ENCODE data around the gene SEC14L6. TPM values are rescaled to one million over a fixed set of nuclear protein-coding genes. Genes with fewer than 3 reads are reported as not detected.

The SEC14L6 gene
- total RNA-seq, 1 donor from 2014 or later, result not detected

DNA sequence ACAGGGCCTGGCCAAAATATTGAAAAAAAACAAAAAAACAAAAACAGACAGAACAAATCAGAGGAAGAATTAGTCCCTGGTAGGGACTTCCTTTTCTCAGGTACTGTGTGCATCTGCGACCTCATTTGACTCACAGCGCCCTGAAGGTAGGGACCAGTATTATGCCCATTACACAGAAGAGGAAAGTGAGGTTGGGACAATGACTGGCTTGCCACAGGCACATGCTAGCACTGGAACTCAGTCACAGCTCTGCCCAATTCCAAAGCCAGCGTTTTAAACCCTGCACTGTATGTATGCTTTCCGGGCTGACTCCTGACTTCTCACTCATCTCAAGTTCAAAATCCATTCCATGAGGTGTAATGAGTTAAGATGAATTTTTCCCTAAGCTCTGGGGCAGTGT is 44.4 kb downstream of the SEC14L6 start:
- no peak overlapping the region for H3K27ac ChIP-seq (ENCODE audit: low read depth, low read length)
- no peaks in the 10 kb centered on the region for H3K36me3 ChIP-seq (ENCODE audit: control insufficient read depth in 3 of 3, insufficient read depth in 3 of 3, low read length in 3 of 3)
- H3K4me3 ChIP-seq (ENCODE audit: low read length in 3 of 3), result no peak overlapping the region
- H3K9me3 ChIP-seq (ENCODE audit: control insufficient read depth in 3 of 3, low read length in 3 of 3), result no peaks in the 10 kb centered on the region
- peaks cover 24 to 41% (median 31%) of the 10 kb centered on the region in 3 donors for H3K27me3 ChIP-seq (ENCODE audit: control insufficient read depth in 3 of 3, insufficient read depth in 3 of 3, low read length in 3 of 3)
- no peaks in the 10 kb centered on the region for H3K4me1 ChIP-seq (ENCODE audit: control insufficient read depth in 3 of 3, insufficient read depth in 3 of 3, low read length in 3 of 3)
- H3K9ac ChIP-seq (ENCODE audit: low read depth in 1 of 3, low read length in 3 of 3), result no peak overlapping the region

DNA sequence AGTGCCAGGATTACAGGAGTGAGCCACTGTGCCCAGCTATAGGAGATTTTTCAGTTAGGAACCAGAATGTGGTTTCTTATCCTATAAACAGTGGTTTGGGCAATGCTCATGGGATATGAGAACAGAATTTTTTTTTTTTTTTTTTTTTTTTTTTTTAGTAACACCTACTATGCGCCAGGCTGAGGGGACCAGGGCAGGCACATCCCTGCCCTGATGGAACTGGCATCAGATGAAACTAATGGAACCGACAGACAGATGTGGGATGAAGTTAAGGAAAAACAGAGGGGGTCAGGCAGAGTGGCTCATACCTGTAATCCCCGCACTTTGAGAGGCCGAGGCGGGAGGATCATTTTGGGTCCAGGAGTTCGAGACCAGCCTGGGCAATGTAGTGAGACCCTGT is 45.9 kb downstream of the SEC14L6 start:
- Histone ChIP-seq H3K4me1 (ENCODE audit: control insufficient read depth in 3 of 3, insufficient read depth in 3 of 3, low read length in 3 of 3) (no peaks in the 10 kb centered on the region), H3K27me3 (ENCODE audit: control insufficient read depth in 3 of 3, insufficient read depth in 3 of 3, low read length in 3 of 3) (peaks cover 13 to 30% (median 20%) of the 10 kb centered on the region in 3 donors), H3K9ac (ENCODE audit: low read depth in 1 of 3, low read length in 3 of 3) (no peak overlapping the region), H3K36me3 (ENCODE audit: control insufficient read depth in 3 of 3, insufficient read depth in 3 of 3, low read length in 3 of 3) (no peaks in the 10 kb centered on the region), H3K9me3 (ENCODE audit: control insufficient read depth in 3 of 3, low read length in 3 of 3) (no peaks in the 10 kb centered on the region), H3K4me3 (ENCODE audit: low read length in 3 of 3) (no peak overlapping the region), H3K27ac (ENCODE audit: low read depth, low read length) (no peak overlapping the region)

DNA sequence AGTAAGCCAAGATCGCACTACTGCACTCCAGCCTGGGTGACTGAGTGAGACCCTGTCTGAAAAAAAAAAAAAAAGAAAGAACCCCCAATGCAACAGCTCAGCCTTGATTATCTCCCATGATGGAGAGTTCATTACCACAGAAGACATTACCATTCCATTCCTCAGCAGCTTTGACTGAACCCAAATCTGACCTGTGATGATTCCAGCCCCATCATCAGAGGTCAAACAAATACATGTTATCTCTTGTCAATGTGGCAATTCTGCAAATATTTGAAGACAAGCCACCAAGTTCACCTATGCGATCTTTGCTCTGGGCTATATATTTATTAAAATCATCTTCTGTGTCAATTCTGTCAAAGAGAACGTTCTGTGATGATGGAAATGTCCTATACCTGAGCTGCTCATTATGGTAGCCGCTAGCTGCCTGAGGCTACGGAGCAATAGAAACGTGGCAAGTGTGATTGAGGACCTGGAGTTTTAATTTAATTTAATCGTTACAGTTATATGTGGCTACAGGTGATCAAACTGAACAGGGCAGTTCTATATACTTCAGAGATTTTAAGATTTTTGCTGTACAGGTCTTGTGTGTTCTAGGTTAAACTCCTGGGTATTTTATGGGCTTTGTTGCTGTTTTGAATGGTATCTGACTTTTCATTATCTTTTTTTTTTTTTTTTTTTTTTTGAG is 48.9 kb downstream of the SEC14L6 start:
- no peak overlapping the region for H3K27ac ChIP-seq (ENCODE audit: low read depth, low read length)
- H3K4me1 ChIP-seq (ENCODE audit: control insufficient read depth in 3 of 3, insufficient read depth in 3 of 3, low read length in 3 of 3), result no peaks in the 10 kb centered on the region
- peaks cover 3 to 28% (median 6%) of the 10 kb centered on the region in 3 donors for H3K27me3 ChIP-seq (ENCODE audit: control insufficient read depth in 3 of 3, insufficient read depth in 3 of 3, low read length in 3 of 3)
- H3K9ac ChIP-seq (ENCODE audit: low read depth in 1 of 3, low read length in 3 of 3), result no peak overlapping the region
- no peaks in the 10 kb centered on the region for H3K36me3 ChIP-seq (ENCODE audit: control insufficient read depth in 3 of 3, insufficient read depth in 3 of 3, low read length in 3 of 3)
- H3K4me3 ChIP-seq (ENCODE audit: low read length in 3 of 3), result no peak overlapping the region
- no peaks in the 10 kb centered on the region for H3K9me3 ChIP-seq (ENCODE audit: control insufficient read depth in 3 of 3, low read length in 3 of 3)

DNA sequence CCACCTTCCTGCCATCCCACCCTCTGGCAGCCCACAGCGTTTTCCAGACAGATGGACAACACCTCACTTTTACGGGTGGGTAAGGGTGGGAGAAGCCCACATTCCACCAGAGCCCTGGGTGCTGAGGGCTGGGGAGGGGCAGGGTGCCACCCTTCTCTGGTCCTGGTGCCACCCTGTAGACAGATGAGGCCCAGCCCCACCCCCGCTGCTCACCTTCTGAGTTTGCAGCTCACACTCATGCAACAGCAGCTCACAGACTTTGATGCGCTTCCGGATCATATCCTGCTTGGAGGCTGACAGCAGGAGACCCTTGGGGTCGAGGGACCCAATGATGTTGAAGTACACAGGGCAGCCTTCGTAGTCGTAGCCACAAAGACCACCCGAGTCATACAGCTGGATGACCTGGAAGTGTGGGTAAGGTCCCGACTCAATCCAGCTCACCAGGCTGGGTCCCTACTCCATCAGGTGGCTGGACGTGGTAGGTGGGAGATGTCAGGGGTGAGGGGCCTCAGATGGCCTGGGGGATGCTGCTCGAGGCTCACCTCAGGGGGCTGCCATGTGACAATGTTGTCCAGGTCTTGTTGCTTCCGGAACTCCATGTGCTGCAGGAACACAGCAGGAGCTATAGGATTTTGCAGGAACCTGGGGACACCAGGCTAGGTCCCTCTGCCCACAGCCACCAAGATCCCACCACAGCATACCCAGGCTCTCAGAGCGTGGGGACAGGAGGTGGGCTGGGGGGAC is 51.3 kb downstream of the SEC14L6 start:
- Histone ChIP-seq H3K36me3 (ENCODE audit: control insufficient read depth in 3 of 3, insufficient read depth in 3 of 3, low read length in 3 of 3) (no peaks in the 10 kb centered on the region), H3K27ac (ENCODE audit: low read depth, low read length) (no peak overlapping the region), H3K4me3 (ENCODE audit: low read length in 3 of 3) (no peak overlapping the region), H3K4me1 (ENCODE audit: control insufficient read depth in 3 of 3, insufficient read depth in 3 of 3, low read length in 3 of 3) (no peaks in the 10 kb centered on the region), H3K9me3 (ENCODE audit: control insufficient read depth in 3 of 3, low read length in 3 of 3) (no peaks in the 10 kb centered on the region), H3K9ac (ENCODE audit: low read depth in 1 of 3, low read length in 3 of 3) (no peak overlapping the region), H3K27me3 (ENCODE audit: control insufficient read depth in 3 of 3, insufficient read depth in 3 of 3, low read length in 3 of 3) (peaks cover 4 to 29% (median 14%) of the 10 kb centered on the region in 3 donors)

DNA sequence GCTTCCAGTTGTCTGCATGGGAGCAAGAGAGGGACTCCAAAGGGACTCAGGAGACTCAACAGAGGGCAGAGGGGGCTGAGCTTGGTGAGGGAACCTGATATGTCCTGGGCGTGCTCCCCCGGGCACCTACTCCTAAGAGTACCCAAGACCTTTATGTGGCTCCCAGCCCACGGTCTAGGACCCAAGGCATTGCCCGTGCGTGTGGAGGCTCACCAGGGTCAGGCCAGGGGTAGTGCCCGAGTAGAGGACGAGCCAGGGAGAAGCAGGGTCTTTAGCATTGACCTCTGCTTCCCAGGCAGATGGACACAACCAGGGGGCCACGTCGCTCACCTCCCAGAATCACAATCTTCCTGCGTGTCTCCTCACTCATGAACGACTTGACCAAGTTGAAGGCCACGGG is 54.4 kb downstream of the SEC14L6 start:
- no peak overlapping the region for H3K4me3 ChIP-seq (ENCODE audit: low read length in 3 of 3)
- H3K36me3 ChIP-seq (ENCODE audit: control insufficient read depth in 3 of 3, insufficient read depth in 3 of 3, low read length in 3 of 3), result no peaks in the 10 kb centered on the region
- H3K9me3 ChIP-seq (ENCODE audit: control insufficient read depth in 3 of 3, low read length in 3 of 3), result no peaks in the 10 kb centered on the region
- H3K9ac ChIP-seq (ENCODE audit: low read depth in 1 of 3, low read length in 3 of 3), result no peak overlapping the region
- H3K27ac ChIP-seq (ENCODE audit: low read depth, low read length), result no peak overlapping the region
- no peaks in the 10 kb centered on the region for H3K4me1 ChIP-seq (ENCODE audit: control insufficient read depth in 3 of 3, insufficient read depth in 3 of 3, low read length in 3 of 3)
- H3K27me3 ChIP-seq (ENCODE audit: control insufficient read depth in 3 of 3, insufficient read depth in 3 of 3, low read length in 3 of 3), result peaks cover 10 to 36% (median 19%) of the 10 kb centered on the region in 3 donors

DNA sequence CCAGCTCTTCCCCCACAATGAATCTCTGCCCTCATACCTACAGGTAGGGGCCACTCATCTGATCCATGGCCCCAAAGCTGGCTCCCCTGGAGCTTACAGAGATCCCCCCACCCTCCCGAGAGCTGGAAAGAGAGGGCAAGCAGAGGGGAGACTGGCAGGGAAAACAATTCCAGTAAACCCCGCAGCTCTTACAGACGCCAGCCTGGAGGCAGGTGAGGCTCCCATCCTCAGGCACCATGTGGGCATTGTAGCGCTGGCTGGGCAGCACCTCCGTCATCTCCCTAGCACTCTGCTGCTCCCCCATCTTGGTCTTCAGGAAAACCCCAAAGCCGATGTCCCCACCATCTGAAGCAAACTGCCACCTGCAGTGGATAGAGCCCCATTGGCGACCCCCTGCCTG is 55.2 kb downstream of the SEC14L6 start:
- peaks cover 10 to 36% (median 19%) of the 10 kb centered on the region in 3 donors for H3K27me3 ChIP-seq (ENCODE audit: control insufficient read depth in 3 of 3, insufficient read depth in 3 of 3, low read length in 3 of 3)
- no peaks in the 10 kb centered on the region for H3K9me3 ChIP-seq (ENCODE audit: control insufficient read depth in 3 of 3, low read length in 3 of 3)
- H3K4me1 ChIP-seq (ENCODE audit: control insufficient read depth in 3 of 3, insufficient read depth in 3 of 3, low read length in 3 of 3), result no peaks in the 10 kb centered on the region
- no peak overlapping the region for H3K9ac ChIP-seq (ENCODE audit: low read depth in 1 of 3, low read length in 3 of 3)
- H3K36me3 ChIP-seq (ENCODE audit: control insufficient read depth in 3 of 3, insufficient read depth in 3 of 3, low read length in 3 of 3), result no peaks in the 10 kb centered on the region
- no peak overlapping the region for H3K4me3 ChIP-seq (ENCODE audit: low read length in 3 of 3)
- H3K27ac ChIP-seq (ENCODE audit: low read depth, low read length), result no peak overlapping the region

DNA sequence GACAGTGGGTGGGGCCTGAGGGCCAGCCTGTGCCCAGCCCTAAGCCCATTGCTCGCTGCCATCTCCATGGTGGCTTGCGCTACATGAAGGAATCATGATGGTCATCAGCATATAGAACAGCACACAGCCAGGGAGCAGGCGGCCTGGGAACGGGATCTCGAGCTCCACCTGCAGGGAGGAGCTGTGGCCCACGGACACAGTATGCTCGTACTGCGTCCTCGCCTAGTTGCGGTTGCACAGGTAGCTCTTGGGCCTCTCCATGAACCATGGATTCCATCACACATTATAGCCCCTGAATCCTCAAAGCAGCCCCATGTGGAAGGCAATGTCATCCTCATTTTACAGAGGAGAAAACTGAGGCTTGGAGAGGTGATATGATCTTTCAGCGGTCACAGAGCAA is 56.1 kb downstream of the SEC14L6 start:
- Histone ChIP-seq H3K4me1 (ENCODE audit: control insufficient read depth in 3 of 3, insufficient read depth in 3 of 3, low read length in 3 of 3) (no peaks in the 10 kb centered on the region), H3K4me3 (ENCODE audit: low read length in 3 of 3) (no peak overlapping the region), H3K36me3 (ENCODE audit: control insufficient read depth in 3 of 3, insufficient read depth in 3 of 3, low read length in 3 of 3) (no peaks in the 10 kb centered on the region), H3K27ac (ENCODE audit: low read depth, low read length) (no peak overlapping the region), H3K27me3 (ENCODE audit: control insufficient read depth in 3 of 3, insufficient read depth in 3 of 3, low read length in 3 of 3) (peaks cover 10 to 34% (median 19%) of the 10 kb centered on the region in 3 donors), H3K9ac (ENCODE audit: low read depth in 1 of 3, low read length in 3 of 3) (no peak overlapping the region), H3K9me3 (ENCODE audit: control insufficient read depth in 3 of 3, low read length in 3 of 3) (no peaks in the 10 kb centered on the region)

DNA sequence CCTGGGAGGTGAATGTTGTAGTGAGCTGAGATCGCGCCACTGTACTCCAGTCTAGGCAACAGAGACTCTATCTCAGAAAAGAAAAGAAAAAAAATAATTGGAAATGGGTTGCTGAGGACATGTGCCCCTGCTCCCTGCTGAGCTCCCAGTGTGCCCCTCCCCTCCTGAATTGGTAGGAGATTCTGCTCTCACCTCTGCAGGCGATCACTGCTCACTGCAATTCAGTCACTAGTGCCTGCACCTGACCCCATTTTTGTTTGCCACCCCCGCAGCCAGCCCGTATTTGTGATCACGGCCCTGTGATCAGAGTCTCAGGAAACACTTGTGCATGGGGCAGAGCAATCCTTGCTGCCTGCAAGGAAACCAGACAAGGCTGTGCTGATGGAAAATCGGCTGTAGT is 58.4 kb downstream of the SEC14L6 start:
- Histone ChIP-seq H3K4me1 (ENCODE audit: control insufficient read depth in 3 of 3, insufficient read depth in 3 of 3, low read length in 3 of 3) (no peaks in the 10 kb centered on the region), H3K4me3 (ENCODE audit: low read length in 3 of 3) (no peak overlapping the region), H3K36me3 (ENCODE audit: control insufficient read depth in 3 of 3, insufficient read depth in 3 of 3, low read length in 3 of 3) (no peaks in the 10 kb centered on the region), H3K27ac (ENCODE audit: low read depth, low read length) (no peak overlapping the region), H3K9ac (ENCODE audit: low read depth in 1 of 3, low read length in 3 of 3) (no peak overlapping the region), H3K9me3 (ENCODE audit: control insufficient read depth in 3 of 3, low read length in 3 of 3) (no peaks in the 10 kb centered on the region), H3K27me3 (ENCODE audit: control insufficient read depth in 3 of 3, insufficient read depth in 3 of 3, low read length in 3 of 3) (peaks cover 10 to 19% (median 18%) of the 10 kb centered on the region in 3 donors)

DNA sequence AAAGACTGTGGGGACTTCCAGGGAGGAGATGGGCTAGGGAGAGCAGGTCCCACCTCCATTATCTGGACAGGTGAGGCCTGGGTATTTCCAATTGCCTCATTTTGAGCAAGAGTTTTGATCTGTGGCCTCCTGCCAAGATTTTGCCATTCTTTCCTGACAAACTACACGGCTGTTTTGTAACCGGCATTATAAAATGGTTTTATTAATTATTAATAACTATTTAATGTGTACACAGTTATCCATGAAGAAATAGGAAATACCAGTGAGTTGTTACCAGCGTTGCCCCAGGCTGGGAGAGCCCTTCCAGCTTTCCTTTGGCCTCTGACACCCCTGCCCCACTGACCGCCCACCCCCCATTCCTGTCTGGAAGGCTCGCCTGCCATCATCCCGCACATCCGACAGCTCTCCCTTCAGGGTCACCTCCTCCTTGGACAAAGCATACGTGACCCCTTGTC is 59.9 kb downstream of the SEC14L6 start:
- Histone ChIP-seq H3K27ac (ENCODE audit: low read depth, low read length) (no peak overlapping the region), H3K4me1 (ENCODE audit: control insufficient read depth in 3 of 3, insufficient read depth in 3 of 3, low read length in 3 of 3) (no peaks in the 10 kb centered on the region), H3K27me3 (ENCODE audit: control insufficient read depth in 3 of 3, insufficient read depth in 3 of 3, low read length in 3 of 3) (peaks cover 8 to 16% (median 11%) of the 10 kb centered on the region in 3 donors), H3K9ac (ENCODE audit: low read depth in 1 of 3, low read length in 3 of 3) (no peak overlapping the region), H3K36me3 (ENCODE audit: control insufficient read depth in 3 of 3, insufficient read depth in 3 of 3, low read length in 3 of 3) (no peaks in the 10 kb centered on the region), H3K4me3 (ENCODE audit: low read length in 3 of 3) (no peak overlapping the region), H3K9me3 (ENCODE audit: control insufficient read depth in 3 of 3, low read length in 3 of 3) (no peaks in the 10 kb centered on the region)

DNA sequence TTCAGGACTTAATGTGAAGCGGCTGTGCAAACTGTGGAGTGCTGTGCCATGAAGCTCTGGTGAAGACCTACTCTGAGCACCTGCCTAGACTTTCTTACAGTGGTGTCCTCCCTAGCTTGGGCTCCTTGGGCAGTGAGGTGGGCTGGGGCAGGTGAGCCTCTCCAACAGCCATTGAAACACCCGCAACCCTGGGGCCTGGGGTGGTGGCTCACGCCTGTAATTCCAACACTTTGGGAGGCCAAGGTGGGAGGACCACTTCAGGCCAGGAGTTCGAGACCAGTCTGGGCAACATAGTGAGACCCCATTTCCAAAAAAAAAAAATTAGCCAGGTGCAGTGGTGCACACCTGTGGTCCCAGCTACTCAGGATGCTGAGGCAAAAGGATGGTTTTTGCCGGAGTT is 60.4 kb downstream of the SEC14L6 start:
- Histone ChIP-seq H3K27me3 (ENCODE audit: control insufficient read depth in 3 of 3, insufficient read depth in 3 of 3, low read length in 3 of 3) (peaks cover 8 to 12% (median 11%) of the 10 kb centered on the region in 3 donors), H3K27ac (ENCODE audit: low read depth, low read length) (no peak overlapping the region), H3K4me3 (ENCODE audit: low read length in 3 of 3) (no peak overlapping the region), H3K36me3 (ENCODE audit: control insufficient read depth in 3 of 3, insufficient read depth in 3 of 3, low read length in 3 of 3) (no peaks in the 10 kb centered on the region), H3K4me1 (ENCODE audit: control insufficient read depth in 3 of 3, insufficient read depth in 3 of 3, low read length in 3 of 3) (no peaks in the 10 kb centered on the region), H3K9ac (ENCODE audit: low read depth in 1 of 3, low read length in 3 of 3) (no peak overlapping the region), H3K9me3 (ENCODE audit: control insufficient read depth in 3 of 3, low read length in 3 of 3) (no peaks in the 10 kb centered on the region)

Data from skeletal muscle tissue (tissue), 4 donors.